Nephron progenitor cell (in vitro differentiated cells): ENCODE measurements around the gene CRIP1.

Source experiments
- DNase-seq: peaks from one replicate; pipeline ENCODE4 v3.0.0; 2021
- H3K27ac Mint-ChIP-seq: 2 replicates; pipeline ENCODE4 v1.8.0; 2021; ENCODE audit warnings: mild to moderate bottlenecking, moderate library complexity, mixed read lengths
- H3K27me3 Mint-ChIP-seq: 2 replicates; pipeline ENCODE4 v1.8.0; 2021; ENCODE audit warnings: mild to moderate bottlenecking, low read depth, mixed read lengths; ENCODE audit not compliant: poor library complexity
- H3K36me3 Mint-ChIP-seq: 2 replicates; pipeline ENCODE4 v1.8.0; 2021; ENCODE audit warnings: low read depth, mixed read lengths
- H3K4me1 Mint-ChIP-seq: 2 replicates; pipeline ENCODE4 v1.8.0; 2021; ENCODE audit warnings: mixed read lengths
- H3K4me3 Mint-ChIP-seq: 2 replicates; pipeline ENCODE4 v1.8.0; 2021; ENCODE audit warnings: mild to moderate bottlenecking, moderate library complexity, mixed read lengths
- H3K9me3 Mint-ChIP-seq: 2 replicates; pipeline ENCODE4 v1.8.0; 2021; ENCODE audit warnings: mild to moderate bottlenecking, moderate library complexity, mixed read lengths
- CTCF ChIP-seq: fragments of 200-600 bp; sonication (generic); IDR thresholded peaks from 2 replicates; pipeline ENCODE4 v1.5.0; 2021; ENCODE audit warnings: antibody characterized with exemption

The CRIP1 gene

GRCh38 chr14:105486974-105487448 is 325 bp downstream of the CRIP1 start:
- no peaks in the 10 kb centered on the region for H3K9me3 Mint-ChIP-seq
- TF ChIP-seq CTCF = no peak
- peaks cover 29% of the 10 kb centered on the region for H3K4me1 Mint-ChIP-seq
- peaks cover 63% of the 10 kb centered on the region for H3K27me3 Mint-ChIP-seq
- no peak overlapping the region for H3K27ac Mint-ChIP-seq
- peak overlapping the region; percentile 47 for H3K4me3 Mint-ChIP-seq
- no peaks in the 10 kb centered on the region for H3K36me3 Mint-ChIP-seq
- peak; percentile 59 for DNase-seq

GRCh38 chr14:105487449-105487985 is 831 bp downstream of the CRIP1 start:
- DNase-seq = peak; percentile 45
- no peak overlapping the region for H3K27ac Mint-ChIP-seq
- peaks cover 58% of the 10 kb centered on the region for H3K27me3 Mint-ChIP-seq
- TF ChIP-seq CTCF = no peak
- no peaks in the 10 kb centered on the region for H3K9me3 Mint-ChIP-seq
- no peaks in the 10 kb centered on the region for H3K36me3 Mint-ChIP-seq
- H3K4me3 Mint-ChIP-seq = peak overlapping the region; percentile 32
- H3K4me1 Mint-ChIP-seq = peaks cover 24% of the 10 kb centered on the region

GRCh38 chr14:105487986-105488777 is 1.5 kb downstream of the CRIP1 start:
- no peak for TF ChIP-seq CTCF
- Mint-ChIP-seq H3K4me1 (peaks cover 23% of the 10 kb centered on the region), H3K36me3 (no peaks in the 10 kb centered on the region), H3K27me3 (peaks cover 54% of the 10 kb centered on the region), H3K4me3 (no peak overlapping the region), H3K9me3 (no peaks in the 10 kb centered on the region), H3K27ac (no peak overlapping the region)
- DNase-seq = no peak

GRCh38 chr14:105488781-105489541 is 2.3 kb downstream of the CRIP1 start:
- Mint-ChIP-seq H3K27ac (no peak overlapping the region), H3K36me3 (no peaks in the 10 kb centered on the region), H3K4me3 (peak overlapping the region; percentile 79), H3K9me3 (no peaks in the 10 kb centered on the region), H3K4me1 (peaks cover 23% of the 10 kb centered on the region), H3K27me3 (peaks cover 49% of the 10 kb centered on the region)
- no peak for TF ChIP-seq CTCF
- DNase-seq = peak; percentile 16

- Mint-ChIP-seq H3K36me3 (no peaks in the 10 kb centered on the region), H3K4me3 (peak overlapping the region; percentile 79), H3K27me3 (peaks cover 41% of the 10 kb centered on the region), H3K27ac (peak overlapping the region; percentile 64), H3K9me3 (no peaks in the 10 kb centered on the region), H3K4me1 (peaks cover 18% of the 10 kb centered on the region)
- peak; percentile 83 for DNase-seq
- peak; percentile 40 for TF ChIP-seq CTCF
Observed at GRCh38 chr14:105489542-105490266, 3.0 kb downstream of the CRIP1 start.
